Smooth muscle cell of the brain vasculature (primary cell): ENCODE measurements around the gene SYNC.
"Not testable (repeated sequence)": the region's sequence is repeated elsewhere in the genome, so short reads cannot be mapped to it uniquely, and the experiment has no call there.

Experiments used
- DNase-seq: peaks from one replicate; pipeline ENCODE4 v3.0.0-alpha.2; 2012; ENCODE audit warnings: low read depth, low spot score

The SYNC gene

GRCh38 chr1:32642292-32642827, 60.2 kb downstream of the SYNC start:
- not testable (repeated sequence) for DNase-seq

GRCh38 chr1:32639489-32640075, 63.0 kb downstream of the SYNC start:
- no peak for DNase-seq

- DNase-seq = no peak
These were observed 65.5 kb downstream of the SYNC start for GRCh38 chr1:32636914-32637645.

GRCh38 chr1:32635508-32636277, 66.9 kb downstream of the SYNC start:
- no peak for DNase-seq

GRCh38 chr1:32632829-32633228, 69.7 kb downstream of the SYNC start:
- no peak for DNase-seq

GRCh38 chr1:32630173-32630572, 72.4 kb downstream of the SYNC start:
- DNase-seq = not testable (repeated sequence)
